Stimulated activated memory B cell treated with anti-CD40 and anti-IgM and Interleukin-4, amounts not matched to agents 10 μg/mL and 1 μg/mL and 100 μg/mL, for 72 hours (primary cell): ENCODE measurements around the gene MYL4.
"Not testable (repeated sequence)": the region's sequence is repeated elsewhere in the genome, so short reads cannot be mapped to it uniquely, and the experiment has no call there.

Experiments used
- ATAC-seq: fragments of 150-1000 bp; cut with Tn5 transposase; 2 replicates; pipeline ENCODE4 v1.10.0; 2021
- H3K27ac Mint-ChIP-seq: one replicate; pipeline ENCODE4 v1.8.0; 2022; ENCODE audit warnings: mild to moderate bottlenecking, mixed read lengths
- H3K27me3 Mint-ChIP-seq: one replicate; pipeline ENCODE4 v1.8.0; 2022; ENCODE audit warnings: mixed read lengths
- H3K36me3 Mint-ChIP-seq: one replicate; pipeline ENCODE4 v1.8.0; 2022; ENCODE audit warnings: mixed read lengths
- H3K4me1 Mint-ChIP-seq: one replicate; pipeline ENCODE4 v1.8.0; 2022; ENCODE audit warnings: mixed read lengths
- H3K4me3 Mint-ChIP-seq: one replicate; pipeline ENCODE4 v1.8.0; 2022; ENCODE audit warnings: mild to moderate bottlenecking, moderate library complexity, mixed read lengths
- H3K9me3 Mint-ChIP-seq: one replicate; pipeline ENCODE4 v1.8.0; 2022; ENCODE audit warnings: mixed read lengths

The MYL4 gene

DNA sequence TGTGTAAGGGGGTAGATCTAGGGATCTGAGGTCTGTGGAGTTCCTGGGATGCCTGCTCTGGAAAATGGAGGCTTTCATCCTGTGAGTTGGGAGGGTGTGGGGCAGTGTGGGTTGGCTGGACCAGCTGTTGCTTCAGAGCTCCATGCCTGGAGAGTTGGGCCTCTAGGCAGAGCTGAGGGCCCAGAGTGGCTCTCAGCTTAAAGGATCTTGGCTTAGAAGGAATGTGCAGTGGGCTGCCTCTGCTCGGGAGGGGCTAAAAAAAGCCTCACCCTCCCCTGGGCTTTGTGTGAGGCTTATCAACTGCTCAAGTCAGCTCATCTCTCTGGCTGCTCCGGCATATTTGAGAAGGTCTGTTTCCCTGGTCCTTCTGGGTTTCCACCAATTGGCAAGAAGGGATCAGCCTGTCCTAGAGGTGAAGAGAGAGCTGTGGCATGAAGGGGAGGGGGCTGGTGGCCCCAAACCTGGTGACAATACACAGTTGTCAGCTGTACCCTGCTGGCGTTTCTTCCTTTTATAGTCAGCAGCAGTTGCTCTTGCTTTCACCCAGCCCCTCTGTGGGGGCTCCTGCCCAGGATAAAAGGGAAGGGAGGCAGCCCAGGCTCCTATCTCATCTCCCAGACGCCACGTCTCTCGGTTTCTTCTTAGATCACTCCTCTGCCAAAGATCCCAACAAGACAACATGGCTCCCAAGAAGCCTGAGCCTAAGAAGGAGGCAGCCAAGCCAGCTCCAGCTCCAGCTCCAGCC lies at the start of gene MYL4:
Gene MYL4 (plus strand): TSS at position 605 of the 745 bp plus-strand sequence. CDS start 75 bp downstream, at position 680.
- H3K27ac Mint-ChIP-seq = peak within 1 kb of the TSS; percentile 94
- H3K4me1 Mint-ChIP-seq = peaks cover 69% of the 10 kb centered on the region
- H3K9me3 Mint-ChIP-seq = no peaks in the 10 kb centered on the region

DNA sequence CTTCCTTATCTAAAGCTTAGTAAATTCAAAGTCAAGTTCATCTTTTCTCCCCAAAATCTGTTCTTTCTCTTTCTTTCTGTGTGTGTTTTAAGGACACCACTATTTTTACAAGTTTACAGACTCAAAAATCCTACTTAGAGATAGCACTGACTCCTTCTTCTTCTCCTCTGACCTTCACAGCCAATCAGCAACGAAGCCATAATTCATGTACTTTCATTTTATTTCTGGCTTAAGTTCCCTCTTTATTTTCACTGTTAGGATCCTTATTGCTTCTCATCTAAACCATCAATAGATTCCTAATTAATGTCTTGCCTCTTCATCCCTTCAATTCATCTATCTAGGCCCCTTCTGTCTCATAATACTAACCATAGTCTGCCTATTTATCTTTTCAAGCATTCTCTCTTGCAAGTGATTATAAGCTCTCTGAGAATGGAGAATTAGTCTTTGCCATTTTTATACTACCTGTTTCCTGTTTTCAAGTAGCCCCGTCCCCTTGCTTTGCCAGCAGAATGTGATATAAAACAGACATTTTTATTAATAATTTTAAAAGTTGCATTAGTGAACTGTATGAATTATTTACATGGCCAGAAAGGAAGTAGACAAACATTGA lies 47.0 kb upstream of the MYL4 start:
- no peak for ATAC-seq
- no peaks in the 10 kb centered on the region for H3K9me3 Mint-ChIP-seq
- no peaks in the 10 kb centered on the region for H3K27me3 Mint-ChIP-seq
- peaks cover 27% of the 10 kb centered on the region for H3K36me3 Mint-ChIP-seq
- H3K4me3 Mint-ChIP-seq = peak overlapping the region; percentile 69
- H3K27ac Mint-ChIP-seq = peak overlapping the region; percentile 79
- peaks cover 27% of the 10 kb centered on the region for H3K4me1 Mint-ChIP-seq

More for the DNA sequence above, at the start of gene MYL4:
- ATAC-seq = no peak
- Mint-ChIP-seq H3K4me3 (no peak within 1 kb of the TSS), H3K36me3 (no peaks in the 10 kb centered on the region), H3K27me3 (no peaks in the 10 kb centered on the region)

DNA sequence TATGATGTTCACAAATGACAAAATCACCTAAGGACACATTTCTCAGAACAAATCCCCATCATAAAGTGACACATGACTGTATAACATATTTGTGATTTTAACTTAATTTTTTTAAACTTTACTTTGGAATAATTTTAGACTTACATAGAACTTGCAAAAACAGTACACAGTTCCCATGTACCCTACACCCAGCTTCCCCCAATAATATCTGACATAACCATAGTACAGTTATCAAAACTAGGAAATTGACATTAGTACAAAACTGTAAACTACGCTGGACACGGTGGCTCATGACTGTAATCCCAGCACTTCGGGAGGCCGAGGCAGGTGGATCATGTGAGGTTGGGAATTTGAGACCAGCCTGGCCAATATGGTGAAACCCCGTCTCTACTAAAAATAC lies 44.9 kb upstream of the MYL4 start:
- ATAC-seq = no peak
- Mint-ChIP-seq H3K4me1 (peaks cover 24% of the 10 kb centered on the region), H3K9me3 (no peaks in the 10 kb centered on the region), H3K27ac (peak overlapping the region; percentile 54), H3K36me3 (peaks cover 32% of the 10 kb centered on the region), H3K27me3 (no peaks in the 10 kb centered on the region), H3K4me3 (no peak overlapping the region)

DNA sequence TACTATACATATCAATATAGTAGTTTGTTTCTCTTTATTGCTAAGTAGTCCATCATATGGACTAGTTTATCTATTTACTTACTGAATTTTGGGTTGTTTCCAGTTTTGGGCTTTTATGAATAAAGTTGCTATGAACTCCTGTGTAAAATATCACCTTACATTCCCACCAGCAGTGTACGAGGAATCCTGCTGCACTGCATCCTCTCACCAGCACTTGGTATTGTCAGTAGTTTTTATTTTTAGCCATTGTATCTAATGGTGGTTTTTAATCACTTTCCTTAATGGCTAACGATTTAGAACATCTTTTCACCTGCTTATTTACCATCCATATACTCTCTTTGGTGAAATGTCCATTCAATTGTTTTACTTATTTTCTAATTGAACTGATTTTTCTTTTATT lies 44.0 kb upstream of the MYL4 start:
- Mint-ChIP-seq H3K4me1 (peaks cover 24% of the 10 kb centered on the region), H3K36me3 (peaks cover 32% of the 10 kb centered on the region), H3K27ac (no peak overlapping the region)

DNA sequence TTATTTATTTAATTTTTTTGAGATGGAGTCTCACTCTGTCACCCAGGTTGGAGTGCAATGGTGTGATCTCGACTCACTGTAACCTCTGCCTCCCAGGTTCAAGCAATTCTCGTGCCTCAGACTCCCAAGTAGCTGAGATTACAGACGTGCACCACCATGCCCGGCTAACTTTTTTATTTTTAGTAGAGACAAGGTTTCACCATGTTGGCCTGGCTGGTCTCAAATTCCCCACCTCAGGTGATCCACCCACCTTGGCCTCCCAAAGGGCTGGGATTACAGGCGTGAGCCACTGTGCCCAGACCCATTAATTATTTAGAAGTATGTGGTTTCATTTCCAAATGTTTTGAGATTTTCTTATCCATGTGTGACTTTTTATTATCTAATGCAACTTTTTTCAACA lies 42.3 kb upstream of the MYL4 start:
- Mint-ChIP-seq H3K4me1 (peaks cover 31% of the 10 kb centered on the region), H3K36me3 (peaks cover 42% of the 10 kb centered on the region), H3K27ac (peak overlapping the region; percentile 50)
- H3K27me3 Mint-ChIP-seq, ATAC-seq, H3K9me3 Mint-ChIP-seq, H3K4me3 Mint-ChIP-seq: not testable (repeated sequence)

More for the DNA sequence above, 44.0 kb upstream of the MYL4 start:
- H3K4me3 Mint-ChIP-seq = no peak overlapping the region
- H3K27me3 Mint-ChIP-seq = no peaks in the 10 kb centered on the region
- no peaks in the 10 kb centered on the region for H3K9me3 Mint-ChIP-seq
- no peak for ATAC-seq

DNA sequence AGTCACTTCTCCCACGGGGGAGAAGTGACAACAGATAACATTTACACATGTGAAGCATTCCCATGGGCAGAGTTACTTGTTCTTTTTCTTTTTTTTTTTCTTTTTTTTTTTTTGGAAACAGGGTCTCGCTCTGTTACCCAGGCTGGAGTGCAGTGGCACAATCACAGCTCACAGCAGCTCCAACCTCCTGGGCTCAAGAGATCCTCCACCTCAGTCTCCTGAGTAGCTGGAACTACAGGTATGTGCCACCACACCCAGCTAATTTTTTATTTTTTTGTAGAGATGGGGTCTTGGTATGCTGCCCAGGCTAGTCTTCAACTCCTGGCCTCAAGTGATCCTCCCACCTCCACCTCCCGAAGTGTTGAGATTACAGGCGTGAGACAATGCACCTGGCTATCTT lies 40.3 kb upstream of the MYL4 start:
- H3K27ac Mint-ChIP-seq, H3K9me3 Mint-ChIP-seq, H3K4me3 Mint-ChIP-seq, H3K27me3 Mint-ChIP-seq, ATAC-seq: not testable (repeated sequence)
- H3K4me1 Mint-ChIP-seq = peaks cover 21% of the 10 kb centered on the region
- H3K36me3 Mint-ChIP-seq = peaks cover 41% of the 10 kb centered on the region

DNA sequence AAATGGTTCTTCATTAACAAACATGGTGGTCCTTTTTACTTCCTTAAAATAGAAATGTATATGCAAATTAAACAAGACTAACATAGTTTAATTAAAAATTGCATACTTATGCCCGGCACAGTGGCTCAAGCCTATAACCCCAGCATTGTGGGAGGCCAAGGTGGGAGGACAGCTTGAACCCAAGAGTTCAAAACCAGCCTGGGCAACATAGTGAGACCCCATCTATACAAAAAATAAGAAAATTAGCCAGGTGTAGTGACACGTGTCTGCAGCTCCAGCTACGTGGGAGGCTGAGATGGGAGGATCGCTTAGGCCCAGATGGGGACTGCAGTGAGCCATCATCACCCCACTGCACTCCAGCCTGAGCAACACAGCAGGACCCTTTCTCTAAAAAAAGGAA lies 38.4 kb upstream of the MYL4 start:
- peaks cover 3% of the 10 kb centered on the region for H3K9me3 Mint-ChIP-seq
- peaks cover 48% of the 10 kb centered on the region for H3K36me3 Mint-ChIP-seq
- peaks cover 32% of the 10 kb centered on the region for H3K4me1 Mint-ChIP-seq
- no peak overlapping the region for H3K27ac Mint-ChIP-seq
- no peaks in the 10 kb centered on the region for H3K27me3 Mint-ChIP-seq
- H3K4me3 Mint-ChIP-seq = no peak overlapping the region
- ATAC-seq = no peak

DNA sequence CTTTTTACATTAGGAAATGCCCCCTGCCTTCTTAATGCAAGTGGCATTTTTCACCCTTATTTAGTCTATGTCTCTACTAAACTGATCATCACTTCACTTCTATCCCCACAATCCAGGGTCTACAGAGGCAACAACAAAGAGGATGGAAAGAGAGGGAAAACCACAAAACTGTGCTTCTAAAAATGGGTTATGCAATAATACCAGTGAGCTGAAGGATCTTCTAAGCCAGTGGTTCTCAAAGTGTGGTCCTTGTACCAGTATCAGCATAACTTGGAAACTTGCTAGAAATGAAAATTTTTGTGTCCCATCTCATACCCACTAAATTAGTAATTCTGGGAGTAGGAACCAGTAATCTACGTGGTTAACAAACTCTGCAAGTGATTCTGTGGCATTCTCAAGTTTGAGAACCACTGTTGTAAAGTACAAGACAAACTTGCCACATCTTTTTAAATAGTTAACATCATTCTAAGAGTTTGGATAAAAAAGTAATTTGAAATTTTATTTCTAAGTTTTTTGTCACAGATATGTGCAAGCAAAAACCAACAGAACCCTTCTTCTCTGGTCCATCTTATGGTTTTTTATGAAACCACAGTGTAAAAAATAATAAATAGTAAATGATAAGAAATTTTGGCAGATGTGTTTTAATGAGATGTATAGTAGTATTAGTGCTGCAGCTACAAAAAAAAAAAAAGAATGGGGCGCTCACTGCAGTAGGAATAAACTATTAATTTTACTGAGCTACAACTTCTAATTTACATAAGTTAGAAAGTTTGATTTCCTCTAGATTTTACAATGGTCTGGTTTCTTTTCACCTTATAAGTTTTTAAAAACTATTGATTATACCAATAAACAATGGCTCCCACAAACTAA lies 36.2 kb upstream of the MYL4 start:
- H3K36me3 Mint-ChIP-seq = peaks cover 41% of the 10 kb centered on the region
- H3K27me3 Mint-ChIP-seq = no peaks in the 10 kb centered on the region
- peaks cover 3% of the 10 kb centered on the region for H3K9me3 Mint-ChIP-seq
- no peak for ATAC-seq
- peaks cover 38% of the 10 kb centered on the region for H3K4me1 Mint-ChIP-seq
- no peak overlapping the region for H3K27ac Mint-ChIP-seq
- H3K4me3 Mint-ChIP-seq = no peak overlapping the region

DNA sequence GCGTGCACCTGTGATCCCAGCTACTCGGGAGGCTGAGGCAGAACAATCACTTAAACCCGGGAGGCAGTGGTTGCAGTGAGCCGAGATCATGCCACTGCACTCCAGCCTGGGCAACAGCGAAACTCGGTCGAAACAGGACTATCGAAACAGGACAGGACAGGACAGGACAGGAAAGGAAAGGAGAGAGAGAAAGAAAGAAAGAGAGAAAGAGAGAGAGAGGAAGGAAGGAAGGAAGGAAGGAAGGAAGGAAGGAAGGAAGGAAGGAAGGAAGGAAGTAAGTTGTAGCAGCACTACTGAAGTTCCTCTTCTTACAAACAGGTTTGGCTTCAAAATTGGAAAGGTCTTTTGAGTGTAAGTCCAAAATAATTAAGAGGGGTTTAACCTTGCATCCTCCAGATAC lies 34.3 kb upstream of the MYL4 start:
- not testable (repeated sequence) for H3K4me3 Mint-ChIP-seq, ATAC-seq, H3K27me3 Mint-ChIP-seq, H3K9me3 Mint-ChIP-seq
- Mint-ChIP-seq H3K4me1 (peaks cover 42% of the 10 kb centered on the region), H3K36me3 (peaks cover 43% of the 10 kb centered on the region), H3K27ac (peak overlapping the region; percentile 66)

DNA sequence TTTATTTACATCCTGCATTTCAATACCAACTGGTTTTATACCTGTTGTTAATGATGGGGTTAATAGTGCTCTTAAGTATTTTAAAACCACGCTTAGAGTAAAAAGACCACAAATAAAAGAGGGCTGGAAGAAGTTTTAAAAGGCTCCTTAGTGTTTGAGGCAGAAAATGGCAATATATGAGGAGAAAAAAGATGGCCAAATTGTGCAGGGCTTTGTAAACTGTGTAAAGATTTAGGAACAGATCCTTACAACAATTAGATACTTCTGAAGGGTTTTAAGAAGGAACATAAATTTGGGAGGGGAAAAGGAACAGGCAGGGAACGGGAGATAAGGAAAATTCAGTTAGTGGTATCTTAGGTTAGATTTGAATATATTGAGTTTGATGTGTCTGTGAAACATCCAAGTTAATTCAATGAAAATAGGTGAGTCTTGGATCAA lies 32.7 kb upstream of the MYL4 start:
- Mint-ChIP-seq H3K4me3 (no peak overlapping the region), H3K27me3 (no peaks in the 10 kb centered on the region), H3K9me3 (peaks cover 3% of the 10 kb centered on the region), H3K4me1 (peaks cover 32% of the 10 kb centered on the region), H3K27ac (no peak overlapping the region), H3K36me3 (peaks cover 35% of the 10 kb centered on the region)
- ATAC-seq = no peak

DNA sequence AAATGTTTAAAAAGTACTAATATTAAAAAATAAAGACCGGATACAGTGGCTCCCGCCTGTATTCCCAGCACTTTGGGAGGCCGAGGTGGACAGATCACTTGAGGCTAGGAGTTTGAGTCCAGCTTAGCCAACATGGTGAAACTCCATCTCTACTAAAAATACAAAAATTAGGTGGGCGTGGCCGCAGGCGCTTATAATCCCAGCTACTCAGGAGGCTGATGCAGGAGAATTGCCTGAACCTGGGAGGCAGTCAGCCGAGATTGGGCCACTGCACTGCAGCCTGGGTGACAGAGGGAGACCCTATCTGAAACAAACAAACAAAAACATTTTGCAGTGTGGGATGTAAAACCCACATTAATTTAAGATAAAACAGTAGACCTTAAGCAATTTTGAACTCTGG lies 31.9 kb upstream of the MYL4 start:
- ATAC-seq = no peak
- peaks cover 3% of the 10 kb centered on the region for H3K9me3 Mint-ChIP-seq
- no peaks in the 10 kb centered on the region for H3K27me3 Mint-ChIP-seq
- peaks cover 39% of the 10 kb centered on the region for H3K4me1 Mint-ChIP-seq
- no peak overlapping the region for H3K4me3 Mint-ChIP-seq
- H3K27ac Mint-ChIP-seq = no peak overlapping the region
- peaks cover 34% of the 10 kb centered on the region for H3K36me3 Mint-ChIP-seq

DNA sequence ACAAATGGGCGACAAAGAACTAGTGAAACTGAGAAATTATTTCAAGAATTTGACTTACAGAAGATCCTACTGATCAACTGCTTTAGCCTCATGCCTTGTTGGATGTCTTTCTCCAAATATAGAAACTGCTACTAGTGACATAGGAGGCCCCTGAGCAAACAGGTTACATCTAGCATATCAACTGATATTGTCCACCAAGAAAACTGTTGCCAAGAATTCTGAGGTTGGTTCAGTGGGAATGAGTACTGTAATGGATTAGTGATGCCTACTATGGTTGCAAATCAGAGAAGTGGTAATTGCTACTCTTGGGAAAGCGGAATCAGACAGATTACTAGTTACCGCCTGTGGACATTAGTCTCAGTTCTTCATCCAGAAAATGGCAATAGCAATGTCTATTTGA lies 30.0 kb upstream of the MYL4 start:
- peaks cover 29% of the 10 kb centered on the region for H3K36me3 Mint-ChIP-seq
- no peak overlapping the region for H3K4me3 Mint-ChIP-seq
- no peak for ATAC-seq
- no peak overlapping the region for H3K27ac Mint-ChIP-seq
- peaks cover 3% of the 10 kb centered on the region for H3K9me3 Mint-ChIP-seq
- no peaks in the 10 kb centered on the region for H3K27me3 Mint-ChIP-seq
- peaks cover 41% of the 10 kb centered on the region for H3K4me1 Mint-ChIP-seq

DNA sequence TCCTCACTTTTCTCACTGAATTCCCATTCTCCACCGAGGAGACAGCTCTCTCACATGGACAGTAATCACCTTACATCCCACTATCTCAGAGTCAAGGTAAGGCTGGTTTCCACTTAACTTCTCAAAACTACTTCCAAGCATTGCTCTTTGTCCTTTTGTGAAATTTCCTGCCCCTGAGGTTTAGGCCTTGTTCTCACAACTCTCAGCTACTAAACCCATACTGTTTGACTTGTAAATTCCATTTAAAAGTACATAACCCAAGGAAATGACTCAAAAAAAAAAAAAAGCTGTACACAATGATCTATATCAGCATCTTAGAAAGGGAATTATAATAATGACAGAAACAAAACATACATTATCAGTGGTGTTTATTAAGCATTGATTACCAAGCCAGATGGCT lies 28.8 kb upstream of the MYL4 start:
- Mint-ChIP-seq H3K9me3 (no peaks in the 10 kb centered on the region), H3K36me3 (peaks cover 22% of the 10 kb centered on the region), H3K27me3 (no peaks in the 10 kb centered on the region), H3K27ac (no peak overlapping the region), H3K4me3 (no peak overlapping the region), H3K4me1 (peaks cover 43% of the 10 kb centered on the region)
- ATAC-seq = no peak

DNA sequence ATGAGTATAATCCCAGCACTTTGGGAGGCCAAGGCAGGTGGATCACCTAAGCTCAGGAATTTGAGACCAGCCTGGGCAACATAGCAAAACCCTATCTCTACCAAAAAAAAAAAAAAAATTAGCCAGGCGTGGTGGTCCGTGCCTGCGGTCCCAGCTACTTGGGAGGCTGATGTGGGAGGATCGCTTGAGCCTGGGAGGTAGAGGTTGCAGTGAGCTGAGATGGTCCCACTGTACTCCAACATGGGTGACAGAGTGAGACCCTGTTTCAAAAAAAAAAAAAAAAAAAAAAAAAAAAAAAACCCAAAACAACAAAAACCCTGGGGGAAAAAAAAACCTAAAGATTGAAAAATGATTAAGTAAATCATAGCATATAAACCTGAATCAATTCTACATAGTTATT lies 28.2 kb upstream of the MYL4 start:
- Mint-ChIP-seq H3K36me3 (peaks cover 24% of the 10 kb centered on the region), H3K4me1 (peaks cover 46% of the 10 kb centered on the region)
- not testable (repeated sequence) for ATAC-seq, H3K9me3 Mint-ChIP-seq, H3K4me3 Mint-ChIP-seq, H3K27ac Mint-ChIP-seq, H3K27me3 Mint-ChIP-seq

DNA sequence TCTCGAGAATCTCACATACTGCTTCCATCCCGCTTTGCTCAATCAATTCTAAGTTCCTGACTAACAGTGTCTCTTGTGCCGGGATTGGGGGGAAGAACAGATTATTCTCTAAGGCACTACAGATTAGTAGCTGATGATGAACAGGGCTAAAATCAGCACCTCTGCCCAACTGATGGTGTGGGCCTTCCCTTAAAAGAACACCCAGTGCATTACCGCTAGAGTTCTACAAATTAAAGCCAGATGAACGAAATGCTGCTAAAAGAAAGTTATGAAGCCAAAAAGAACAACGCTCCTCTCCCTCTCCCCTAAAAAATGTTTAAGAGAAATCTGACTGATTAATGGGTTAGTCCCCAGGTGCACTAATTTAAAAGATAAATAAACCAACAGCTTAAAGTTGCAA lies 24.5 kb upstream of the MYL4 start:
- H3K36me3 Mint-ChIP-seq = peaks cover 11% of the 10 kb centered on the region
- peaks cover 54% of the 10 kb centered on the region for H3K4me1 Mint-ChIP-seq
- H3K9me3 Mint-ChIP-seq = no peaks in the 10 kb centered on the region
- H3K4me3 Mint-ChIP-seq = no peak overlapping the region
- no peak for ATAC-seq
- no peaks in the 10 kb centered on the region for H3K27me3 Mint-ChIP-seq
- H3K27ac Mint-ChIP-seq = no peak overlapping the region
